ENCODE data around the gene C9orf152. TPM values are rescaled to one million over a fixed set of nuclear protein-coding genes. Genes with fewer than 3 reads are reported as not detected.
"Not testable (repeated sequence)": the region's sequence is repeated elsewhere in the genome, so short reads cannot be mapped to it uniquely, and the experiment has no call there.

The C9orf152 gene
- polyA plus RNA-seq, 1 donor from 2014 or later: not detected

DNA sequence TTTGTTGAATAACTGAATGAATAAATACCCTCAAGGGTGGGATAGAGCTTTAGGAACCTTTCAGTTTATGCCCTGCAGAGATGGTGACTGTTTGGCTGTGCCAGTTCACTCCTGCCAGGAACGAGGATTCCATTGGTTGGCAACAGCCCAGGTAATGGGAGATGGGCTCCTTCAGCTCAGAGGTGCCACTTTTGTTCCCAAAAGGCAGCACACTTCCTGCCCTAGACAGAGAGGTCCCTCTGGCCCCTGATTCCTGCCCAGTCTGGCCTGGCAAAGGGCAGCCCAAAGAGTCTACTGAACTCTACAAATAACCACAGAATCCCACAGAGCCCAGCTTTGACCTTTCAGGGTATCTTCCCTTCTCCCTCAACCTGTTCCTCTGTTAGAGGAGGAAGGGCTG, 1.6 kb downstream of the C9orf152 start:
- TF ChIP-seq, protein P1, sequence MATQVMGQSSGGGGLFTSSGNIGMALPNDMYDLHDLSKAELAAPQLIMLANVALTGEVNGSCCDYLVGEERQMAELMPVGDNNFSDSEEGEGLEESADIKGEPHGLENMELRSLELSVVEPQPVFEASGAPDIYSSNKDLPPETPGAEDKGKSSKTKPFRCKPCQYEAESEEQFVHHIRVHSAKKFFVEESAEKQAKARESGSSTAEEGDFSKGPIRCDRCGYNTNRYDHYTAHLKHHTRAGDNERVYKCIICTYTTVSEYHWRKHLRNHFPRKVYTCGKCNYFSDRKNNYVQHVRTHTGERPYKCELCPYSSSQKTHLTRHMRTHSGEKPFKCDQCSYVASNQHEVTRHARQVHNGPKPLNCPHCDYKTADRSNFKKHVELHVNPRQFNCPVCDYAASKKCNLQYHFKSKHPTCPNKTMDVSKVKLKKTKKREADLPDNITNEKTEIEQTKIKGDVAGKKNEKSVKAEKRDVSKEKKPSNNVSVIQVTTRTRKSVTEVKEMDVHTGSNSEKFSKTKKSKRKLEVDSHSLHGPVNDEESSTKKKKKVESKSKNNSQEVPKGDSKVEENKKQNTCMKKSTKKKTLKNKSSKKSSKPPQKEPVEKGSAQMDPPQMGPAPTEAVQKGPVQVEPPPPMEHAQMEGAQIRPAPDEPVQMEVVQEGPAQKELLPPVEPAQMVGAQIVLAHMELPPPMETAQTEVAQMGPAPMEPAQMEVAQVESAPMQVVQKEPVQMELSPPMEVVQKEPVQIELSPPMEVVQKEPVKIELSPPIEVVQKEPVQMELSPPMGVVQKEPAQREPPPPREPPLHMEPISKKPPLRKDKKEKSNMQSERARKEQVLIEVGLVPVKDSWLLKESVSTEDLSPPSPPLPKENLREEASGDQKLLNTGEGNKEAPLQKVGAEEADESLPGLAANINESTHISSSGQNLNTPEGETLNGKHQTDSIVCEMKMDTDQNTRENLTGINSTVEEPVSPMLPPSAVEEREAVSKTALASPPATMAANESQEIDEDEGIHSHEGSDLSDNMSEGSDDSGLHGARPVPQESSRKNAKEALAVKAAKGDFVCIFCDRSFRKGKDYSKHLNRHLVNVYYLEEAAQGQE (IDR thresholded peaks at IDR 0.05; ENCODE audit: borderline replicate concordance): no peak
- TF ChIP-seq TAF1 (IDR thresholded peaks at IDR 0.05; ENCODE audit: low read depth) (no peak), SMC3 (conservative IDR thresholded peaks at IDR 0.05; ENCODE audit: poor library complexity) (no peak), MXI1 (conservative IDR thresholded peaks at IDR 0.05; ENCODE audit: poor library complexity, severe bottlenecking) (no peak), POLR2AphosphoS5 (IDR thresholded peaks at IDR 0.05) (no peak), RAD21 (conservative IDR thresholded peaks at IDR 0.05) (no peak), EZH2 (IDR thresholded peaks at IDR 0.05; ENCODE audit: borderline replicate concordance, insufficient read depth, low read length, poor library complexity, severe bottlenecking) (no peak), EP300 (conservative IDR thresholded peaks at IDR 0.05; ENCODE audit: poor library complexity, severe bottlenecking) (no peak)
- TF ChIP-seq, protein P2, sequence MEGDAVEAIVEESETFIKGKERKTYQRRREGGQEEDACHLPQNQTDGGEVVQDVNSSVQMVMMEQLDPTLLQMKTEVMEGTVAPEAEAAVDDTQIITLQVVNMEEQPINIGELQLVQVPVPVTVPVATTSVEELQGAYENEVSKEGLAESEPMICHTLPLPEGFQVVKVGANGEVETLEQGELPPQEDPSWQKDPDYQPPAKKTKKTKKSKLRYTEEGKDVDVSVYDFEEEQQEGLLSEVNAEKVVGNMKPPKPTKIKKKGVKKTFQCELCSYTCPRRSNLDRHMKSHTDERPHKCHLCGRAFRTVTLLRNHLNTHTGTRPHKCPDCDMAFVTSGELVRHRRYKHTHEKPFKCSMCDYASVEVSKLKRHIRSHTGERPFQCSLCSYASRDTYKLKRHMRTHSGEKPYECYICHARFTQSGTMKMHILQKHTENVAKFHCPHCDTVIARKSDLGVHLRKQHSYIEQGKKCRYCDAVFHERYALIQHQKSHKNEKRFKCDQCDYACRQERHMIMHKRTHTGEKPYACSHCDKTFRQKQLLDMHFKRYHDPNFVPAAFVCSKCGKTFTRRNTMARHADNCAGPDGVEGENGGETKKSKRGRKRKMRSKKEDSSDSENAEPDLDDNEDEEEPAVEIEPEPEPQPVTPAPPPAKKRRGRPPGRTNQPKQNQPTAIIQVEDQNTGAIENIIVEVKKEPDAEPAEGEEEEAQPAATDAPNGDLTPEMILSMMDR (IDR thresholded peaks at IDR 0.05; ENCODE audit: poor library complexity, severe bottlenecking): no peak

DNA sequence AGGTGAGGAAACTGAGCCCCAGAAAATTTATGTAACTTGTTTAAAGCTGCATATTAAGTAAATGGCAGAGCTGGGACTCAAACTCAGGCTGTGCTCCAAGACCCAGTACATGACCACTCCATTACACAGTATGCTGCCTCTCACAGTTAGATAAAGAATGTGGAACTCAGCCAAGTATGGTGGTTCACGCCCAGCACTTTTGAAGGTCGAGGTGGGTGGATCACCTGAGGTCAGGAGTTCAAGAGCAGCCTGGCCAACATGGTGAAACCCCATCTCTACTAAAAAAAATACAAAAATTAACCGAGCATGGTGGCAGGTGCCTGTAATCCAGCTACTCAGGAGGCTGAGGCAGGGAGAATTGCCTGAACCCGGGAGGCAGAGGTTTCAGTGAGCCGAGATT, 2.3 kb downstream of the C9orf152 start:
- not testable (repeated sequence) for H3K4me2 ChIP-seq (ENCODE audit: low read length); H3K9me3 ChIP-seq (ENCODE audit: low read length); H3K27me3 ChIP-seq (ENCODE audit: insufficient read depth, low read depth, low read length); H3K9me2 ChIP-seq (ENCODE audit: insufficient read depth, low read length); H2AFZ ChIP-seq (ENCODE audit: low read depth, low read length); H4K20me1 ChIP-seq (ENCODE audit: insufficient read depth); H3K27ac ChIP-seq (ENCODE audit: low read length); H3K9ac ChIP-seq (ENCODE audit: low read length); H3K4me3 ChIP-seq (ENCODE audit: low read length); H3K79me2 ChIP-seq (replicated peaks; ENCODE audit: insufficient read depth, low read length); H3F3A ChIP-seq (ENCODE audit: insufficient read depth, low read length, poor library complexity, severe bottlenecking); H3K36me3 ChIP-seq (ENCODE audit: insufficient read depth, low read length)

More for the DNA sequence above, 1.6 kb downstream of the C9orf152 start:
- H3K79me2 ChIP-seq (replicated peaks; ENCODE audit: insufficient read depth, low read length): no peaks in the 10 kb centered on the region
- no peak overlapping the region for H2AFZ ChIP-seq (ENCODE audit: low read depth, low read length)
- H3K36me3 ChIP-seq (ENCODE audit: insufficient read depth, low read length): no peaks in the 10 kb centered on the region
- no peaks in the 10 kb centered on the region for H4K20me1 ChIP-seq (ENCODE audit: insufficient read depth)
- no peaks in the 10 kb centered on the region for H3K9me3 ChIP-seq (ENCODE audit: low read length)
- no peaks in the 10 kb centered on the region for H3K27me3 ChIP-seq (ENCODE audit: insufficient read depth, low read depth, low read length)
- no peaks in the 10 kb centered on the region for H3K9me2 ChIP-seq (ENCODE audit: insufficient read depth, low read length)
- no peak overlapping the region for H3K27ac ChIP-seq (ENCODE audit: low read length)
- no peak overlapping the region for H3K4me3 ChIP-seq (ENCODE audit: low read length)
- no peak overlapping the region for H3K4me2 ChIP-seq (ENCODE audit: low read length)
- H3K9ac ChIP-seq (ENCODE audit: low read length): no peak overlapping the region
- no peaks in the 10 kb centered on the region for H3F3A ChIP-seq (ENCODE audit: insufficient read depth, low read length, poor library complexity, severe bottlenecking)

DNA sequence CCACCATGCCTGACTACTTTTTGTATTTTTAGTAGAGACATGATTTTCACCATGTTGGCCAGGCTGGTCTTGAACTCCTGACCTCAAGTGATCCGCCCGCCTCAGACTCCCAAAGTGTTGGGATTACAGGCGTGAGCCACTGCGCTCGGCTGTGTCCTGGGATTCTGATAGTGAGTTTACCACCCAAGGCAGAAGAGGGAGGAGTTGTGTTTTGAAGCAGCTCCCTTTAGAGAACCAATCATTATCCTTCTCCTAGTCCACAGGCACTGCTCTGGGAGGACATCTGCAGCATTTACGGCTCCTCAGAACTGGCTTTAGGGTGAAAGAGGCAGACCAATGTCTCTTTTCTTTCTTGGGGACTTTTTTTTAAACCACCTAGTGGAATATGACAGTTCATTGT, 5.7 kb downstream of the C9orf152 start:
- Histone ChIP-seq H2AFZ (ENCODE audit: low read depth, low read length) (no peak overlapping the region), H4K20me1 (ENCODE audit: insufficient read depth) (no peaks in the 10 kb centered on the region), H3K79me2 (replicated peaks; ENCODE audit: insufficient read depth, low read length) (no peaks in the 10 kb centered on the region), H3K4me2 (ENCODE audit: low read length) (no peak overlapping the region), H3K27me3 (ENCODE audit: insufficient read depth, low read depth, low read length) (no peaks in the 10 kb centered on the region), H3K27ac (ENCODE audit: low read length) (no peak overlapping the region), H3K36me3 (ENCODE audit: insufficient read depth, low read length) (no peaks in the 10 kb centered on the region), H3K9me2 (ENCODE audit: insufficient read depth, low read length) (no peaks in the 10 kb centered on the region), H3K4me3 (ENCODE audit: low read length) (no peak overlapping the region), H3K9me3 (ENCODE audit: low read length) (no peaks in the 10 kb centered on the region), H3F3A (ENCODE audit: insufficient read depth, low read length, poor library complexity, severe bottlenecking) (no peaks in the 10 kb centered on the region), H3K9ac (ENCODE audit: low read length) (no peak overlapping the region)
- no peak for TF ChIP-seq TAF1 (IDR thresholded peaks at IDR 0.05; ENCODE audit: low read depth)
- no peak for TF ChIP-seq EZH2 (IDR thresholded peaks at IDR 0.05; ENCODE audit: borderline replicate concordance, insufficient read depth, low read length, poor library complexity, severe bottlenecking)
- TF ChIP-seq, protein P2 (IDR thresholded peaks at IDR 0.05; ENCODE audit: poor library complexity, severe bottlenecking): no peak
- no peak for TF ChIP-seq MXI1 (conservative IDR thresholded peaks at IDR 0.05; ENCODE audit: poor library complexity, severe bottlenecking)
- TF ChIP-seq, protein P1 (IDR thresholded peaks at IDR 0.05; ENCODE audit: borderline replicate concordance): no peak
- TF ChIP-seq RAD21 (conservative IDR thresholded peaks at IDR 0.05): no peak
- no peak for TF ChIP-seq EP300 (conservative IDR thresholded peaks at IDR 0.05; ENCODE audit: poor library complexity, severe bottlenecking)
